H9 (cell line): Measurements from ENCODE around the gene MFSD1. TPM values are rescaled to one million over a fixed set of nuclear protein-coding genes. Genes with fewer than 3 reads are reported as not detected.

Experiments
- DNase-seq: peaks from one replicate; pipeline ENCODE4 v3.0.0-alpha.2; 2017
- H2AFZ ChIP-seq: one replicate; pipeline ENCODE4 v1.6.1; 2013; ENCODE audit warnings: mild to moderate bottlenecking, low read length, control low read depth, moderate library complexity
- H2AK5ac ChIP-seq: 2 replicates; pipeline ENCODE4 v1.6.1; 2013; ENCODE audit warnings: low read length, control low read depth, mixed read lengths; ENCODE audit not compliant: insufficient read length
- H2BK120ac ChIP-seq: one replicate; pipeline ENCODE4 v1.6.1; 2013; ENCODE audit warnings: low read depth, mild to moderate bottlenecking, low read length, control low read depth, inconsistent platforms; ENCODE audit not compliant: poor library complexity, severe bottlenecking
- H2BK12ac ChIP-seq: 2 replicates; pipeline ENCODE4 v1.6.1; 2013; ENCODE audit warnings: low read length, control low read depth, mixed read lengths, low read depth; ENCODE audit not compliant: insufficient read length
- H2BK15ac ChIP-seq: 2 replicates; pipeline ENCODE4 v1.6.1; 2013; ENCODE audit warnings: low read depth, low read length, control low read depth
- H2BK20ac ChIP-seq: one replicate; pipeline ENCODE4 v1.6.1; 2013; ENCODE audit warnings: low read depth, mild to moderate bottlenecking, low read length, control low read depth, inconsistent platforms; ENCODE audit not compliant: poor library complexity, severe bottlenecking
- H2BK5ac ChIP-seq: 2 replicates; pipeline ENCODE4 v1.6.1; 2013; ENCODE audit warnings: low read length, control low read depth, mixed read lengths; ENCODE audit not compliant: insufficient read length
- H3K14ac ChIP-seq: 2 replicates; pipeline ENCODE4 v1.6.1; 2013; ENCODE audit warnings: low read length, control low read depth; ENCODE audit not compliant: insufficient read depth
- H3K18ac ChIP-seq: 2 replicates; pipeline ENCODE4 v1.6.1; 2013; ENCODE audit warnings: low read depth, mild to moderate bottlenecking, mixed read lengths, low read length, control low read depth; ENCODE audit not compliant: insufficient read length
- H3K23ac ChIP-seq: 2 replicates; pipeline ENCODE4 v1.6.1; 2013; ENCODE audit warnings: low read length, control low read depth, mixed read lengths, low read depth; ENCODE audit not compliant: insufficient read length
- H3K23me2 ChIP-seq: 2 replicates; pipeline ENCODE4 v1.6.1; 2013; ENCODE audit warnings: low read depth, mild to moderate bottlenecking, mixed read lengths, low read length, control low read depth; ENCODE audit not compliant: insufficient read length, poor library complexity, severe bottlenecking
- H3K27ac ChIP-seq: 2 replicates; pipeline ENCODE4 v1.5.1; 2013; ENCODE audit warnings: low read length, control low read depth, mixed read lengths, low read depth; ENCODE audit not compliant: insufficient read length
- H3K27me3 ChIP-seq: 2 replicates; pipeline ENCODE4 v1.6.1; 2013; ENCODE audit warnings: low read length, control low read depth, inconsistent platforms; ENCODE audit not compliant: insufficient read depth
- H3K4ac ChIP-seq: 2 replicates; pipeline ENCODE4 v1.6.1; 2013; ENCODE audit warnings: low read depth, mild to moderate bottlenecking, control low read depth, inconsistent platforms, low read length, moderate library complexity
- H3K4me1 ChIP-seq: 2 replicates; pipeline ENCODE4 v1.6.1; 2013; ENCODE audit warnings: low read length, control low read depth, inconsistent platforms; ENCODE audit not compliant: insufficient read depth
- H3K4me2 ChIP-seq: 2 replicates; pipeline ENCODE4 v1.6.1; 2013; ENCODE audit warnings: low read length, control low read depth, mixed read lengths; ENCODE audit not compliant: insufficient read length, insufficient read depth
- H3K56ac ChIP-seq: 2 replicates; pipeline ENCODE4 v1.6.1; 2013; ENCODE audit warnings: low read depth, mild to moderate bottlenecking, mixed read lengths, low read length, control low read depth; ENCODE audit not compliant: insufficient read length
- H3K79me1 ChIP-seq: 2 replicates; pipeline ENCODE4 v1.6.1; 2013; ENCODE audit warnings: low read depth, mild to moderate bottlenecking, moderate library complexity, low read length, control low read depth, inconsistent platforms; ENCODE audit not compliant: insufficient read depth, poor library complexity, severe bottlenecking
- H3K79me2 ChIP-seq: 2 replicates; pipeline ENCODE4 v1.6.1; 2013; ENCODE audit warnings: low read length, control low read depth, inconsistent platforms; ENCODE audit not compliant: insufficient read depth
- H3K9ac ChIP-seq: 2 replicates; pipeline ENCODE4 v1.6.1; 2013; ENCODE audit warnings: low read length, control low read depth, mixed read lengths; ENCODE audit not compliant: insufficient read length; ENCODE audit errors: extremely low read depth
- H3K9me3 ChIP-seq: one replicate; pipeline ENCODE4 v1.6.1; 2013; ENCODE audit warnings: low read depth, low read length, inconsistent platforms; ENCODE audit not compliant: control insufficient read depth
- H3T11ph ChIP-seq: one replicate; pipeline ENCODE4 v1.6.1; 2013; ENCODE audit warnings: mild to moderate bottlenecking, low read length, control low read depth, inconsistent platforms
- H4K20me1 ChIP-seq: one replicate; pipeline ENCODE4 v1.6.1; 2013; ENCODE audit not compliant: control insufficient read depth, insufficient read length, insufficient read depth
- H4K5ac ChIP-seq: 2 replicates; pipeline ENCODE4 v1.6.1; 2013; ENCODE audit warnings: low read depth, mild to moderate bottlenecking, mixed read lengths, low read length, control low read depth; ENCODE audit not compliant: insufficient read length
- H4K8ac ChIP-seq: replicated peaks from 2 replicates; pipeline ENCODE4 v1.6.1; 2013; ENCODE audit warnings: low read length, control low read depth, mixed read lengths, low read depth; ENCODE audit not compliant: insufficient read length
- H4K91ac ChIP-seq: 2 replicates; pipeline ENCODE4 v1.6.1; 2013; ENCODE audit warnings: low read depth, mild to moderate bottlenecking, moderate library complexity, mixed read lengths, low read length, control low read depth; ENCODE audit not compliant: insufficient read length
- H3K27ac Mint-ChIP-seq, 3 experiments: 2 replicates in 2 of 3; 3 replicates in 1 of 3; pipeline ENCODE4 v1.8.0; 2020 to 2021; ENCODE audit warnings: mixed read lengths in 3 of 3, mild to moderate bottlenecking in 1 of 3, moderate library complexity in 1 of 3
- H3K27me3 Mint-ChIP-seq: 2 replicates; pipeline ENCODE4 v1.8.0; 2021; ENCODE audit warnings: low read depth, mild to moderate bottlenecking, moderate library complexity, mixed read lengths
- H3K36me3 Mint-ChIP-seq, 3 experiments: 2 replicates in 2 of 3; 3 replicates in 1 of 3; pipeline ENCODE4 v1.8.0; 2020 to 2021; ENCODE audit warnings: low read depth in 3 of 3, mixed read lengths in 3 of 3; ENCODE audit not compliant: insufficient read depth in 1 of 3
- H3K4me1 Mint-ChIP-seq, 2 experiments: 2 replicates each; pipeline ENCODE4 v1.8.0; 2020; ENCODE audit warnings: mixed read lengths in 2 of 2
- H3K4me3 Mint-ChIP-seq, 2 experiments: 2 replicates in 1 of 2; 3 replicates in 1 of 2; pipeline ENCODE4 v1.8.0; 2020 to 2021; ENCODE audit warnings: mild to moderate bottlenecking in 2 of 2, mixed read lengths in 2 of 2, moderate library complexity in 1 of 2
- H3K9me3 Mint-ChIP-seq, 2 experiments: 2 replicates in 1 of 2; 3 replicates in 1 of 2; pipeline ENCODE4 v1.8.0; 2020; ENCODE audit warnings: mild to moderate bottlenecking in 2 of 2, mixed read lengths in 2 of 2, moderate library complexity in 1 of 2
- WGBS: extraction: QIAGEN DNeasy Blood & Tissue Kit; methylation state at CpG from one replicate; pipeline ENCODE4 v1.1.7; 2013; ENCODE audit warnings: missing lambda C conversion rate, low lambda C conversion rate, mixed read lengths; ENCODE audit not compliant: insufficient read length; ENCODE audit errors: extremely low coverage; 5-methylcytosine and 5-hydroxymethylcytosine counted together
- total RNA-seq: library from RNA; stranded (reverse); gene quantifications from 2 replicates; pipeline ENCODE4 v1.2.1, GENCODE V29; 2021
- TF ChIP-seq, protein P1 (sequence below): fragments of 200-600 bp; sonication (generic); conservative IDR thresholded peaks from 3 replicates; pipeline ENCODE4 v1.8.0; 2021; ENCODE audit warnings: antibody characterized with exemption, mild to moderate bottlenecking

MFSD1 gene
- total RNA-seq, 1 experiment from 2014 or later, result 9.5 TPM

- no peak for DNase-seq
- no CpG with 5 or more reads among the region's 5 CpGs for WGBS
Observed at GRCh38 chr3:158821847-158822246, 20.0 kb downstream of the MFSD1 start.

More at GRCh38 chr3:158821847-158822246, 20.0 kb downstream of the MFSD1 start:
- no peak overlapping the region for H2BK120ac ChIP-seq
- H3K4me3 Mint-ChIP-seq, result no peak overlapping the region
- no peak overlapping the region for H4K5ac ChIP-seq
- H3K4me1 ChIP-seq, result no peaks in the 10 kb centered on the region
- no peak overlapping the region for H4K8ac ChIP-seq
- no peak overlapping the region for H2BK12ac ChIP-seq
- H3K9ac ChIP-seq, result no peak overlapping the region
- TF ChIP-seq, protein P1, sequence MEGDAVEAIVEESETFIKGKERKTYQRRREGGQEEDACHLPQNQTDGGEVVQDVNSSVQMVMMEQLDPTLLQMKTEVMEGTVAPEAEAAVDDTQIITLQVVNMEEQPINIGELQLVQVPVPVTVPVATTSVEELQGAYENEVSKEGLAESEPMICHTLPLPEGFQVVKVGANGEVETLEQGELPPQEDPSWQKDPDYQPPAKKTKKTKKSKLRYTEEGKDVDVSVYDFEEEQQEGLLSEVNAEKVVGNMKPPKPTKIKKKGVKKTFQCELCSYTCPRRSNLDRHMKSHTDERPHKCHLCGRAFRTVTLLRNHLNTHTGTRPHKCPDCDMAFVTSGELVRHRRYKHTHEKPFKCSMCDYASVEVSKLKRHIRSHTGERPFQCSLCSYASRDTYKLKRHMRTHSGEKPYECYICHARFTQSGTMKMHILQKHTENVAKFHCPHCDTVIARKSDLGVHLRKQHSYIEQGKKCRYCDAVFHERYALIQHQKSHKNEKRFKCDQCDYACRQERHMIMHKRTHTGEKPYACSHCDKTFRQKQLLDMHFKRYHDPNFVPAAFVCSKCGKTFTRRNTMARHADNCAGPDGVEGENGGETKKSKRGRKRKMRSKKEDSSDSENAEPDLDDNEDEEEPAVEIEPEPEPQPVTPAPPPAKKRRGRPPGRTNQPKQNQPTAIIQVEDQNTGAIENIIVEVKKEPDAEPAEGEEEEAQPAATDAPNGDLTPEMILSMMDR, result no peak
- H3K79me2 ChIP-seq, result no peaks in the 10 kb centered on the region
- H3K14ac ChIP-seq, result no peak overlapping the region
- no peak overlapping the region for H2BK15ac ChIP-seq
- H3K4me2 ChIP-seq, result no peak overlapping the region
- no peaks in the 10 kb centered on the region for H4K20me1 ChIP-seq
- no peaks in the 10 kb centered on the region for H3K9me3 ChIP-seq
- H3K4ac ChIP-seq, result no peak overlapping the region
- H3T11ph ChIP-seq, result no peak overlapping the region
- H3K18ac ChIP-seq, result no peak overlapping the region
- no peak overlapping the region for H2AK5ac ChIP-seq
- no peak overlapping the region for H3K27ac ChIP-seq
- H2BK5ac ChIP-seq, result no peak overlapping the region
- no peak overlapping the region for H3K23ac ChIP-seq
- no peaks in the 10 kb centered on the region for H3K9me3 Mint-ChIP-seq
- no peaks in the 10 kb centered on the region for H3K23me2 ChIP-seq
- no peaks in the 10 kb centered on the region for H3K36me3 Mint-ChIP-seq
- H3K79me1 ChIP-seq, result no peaks in the 10 kb centered on the region
- H3K56ac ChIP-seq, result no peak overlapping the region
- no peak overlapping the region for H2AFZ ChIP-seq
- no peaks in the 10 kb centered on the region for H3K4me1 Mint-ChIP-seq
- H2BK20ac ChIP-seq, result no peak overlapping the region
- no peaks in the 10 kb centered on the region for H3K27me3 ChIP-seq
- no peak overlapping the region for H4K91ac ChIP-seq
- no peak overlapping the region for H3K27ac Mint-ChIP-seq
- no peaks in the 10 kb centered on the region for H3K27me3 Mint-ChIP-seq
